Activated CD4-positive, alpha-beta T cell treated with anti-CD3 and anti-CD28 coated beads, Interleukin-2, amount 50 U/mL, for 1 hour (primary cell): Measurements from ENCODE around the gene TREM1.
A peak's percentile ranks its signal among the peaks of the same experiment; 100 is the strongest.
"Not testable (repeated sequence)": the region's sequence is repeated elsewhere in the genome, so short reads cannot be mapped to it uniquely, and the experiment has no call there.

Experiments used
- DNase-seq: peaks from one replicate; pipeline ENCODE4 v3.0.0-alpha.2; 2020

The TREM1 gene

DNA sequence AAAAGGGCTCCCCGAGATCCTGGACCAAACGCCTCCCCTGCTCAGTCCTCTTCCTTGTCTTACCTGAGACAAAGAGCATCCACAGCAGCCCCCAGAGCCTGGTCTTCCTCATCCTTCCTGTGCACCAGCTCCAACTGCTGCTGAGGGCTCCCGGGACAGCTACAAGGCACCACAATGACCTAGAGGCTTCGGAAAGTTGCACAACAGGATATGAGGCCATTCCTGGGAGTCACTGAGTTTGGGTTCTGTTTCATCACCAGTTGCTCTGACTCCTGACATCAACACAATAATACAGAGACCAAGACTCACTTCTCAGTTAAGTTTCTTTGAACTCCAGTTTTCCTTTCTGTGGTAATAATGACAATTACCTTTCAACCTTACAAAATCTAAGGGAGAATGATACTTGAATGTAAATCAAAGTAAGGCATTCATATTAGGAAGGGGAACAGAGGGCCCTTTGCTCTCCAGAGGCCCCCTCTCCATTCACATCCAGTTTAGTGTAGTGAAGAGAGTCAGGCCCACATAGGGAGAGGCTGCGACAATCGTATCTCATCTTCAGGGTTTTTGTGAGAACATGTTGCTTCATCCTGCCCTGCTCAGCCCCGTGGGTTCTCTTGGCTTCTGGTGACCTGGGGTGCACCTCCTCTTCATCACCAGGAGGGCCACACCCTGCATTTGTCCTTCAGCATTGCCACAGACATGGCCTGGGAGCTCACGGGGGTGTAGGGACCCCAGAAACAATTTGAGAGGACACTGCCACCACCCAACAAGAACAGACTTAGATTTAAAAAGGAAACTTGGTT, at the start of gene TREM1:
Gene TREM1, minus strand, starts transcription at position 139 of the 803 bp plus-strand sequence. Its CDS starts 27 bp downstream, at position 112.
- no peak for DNase-seq

DNA sequence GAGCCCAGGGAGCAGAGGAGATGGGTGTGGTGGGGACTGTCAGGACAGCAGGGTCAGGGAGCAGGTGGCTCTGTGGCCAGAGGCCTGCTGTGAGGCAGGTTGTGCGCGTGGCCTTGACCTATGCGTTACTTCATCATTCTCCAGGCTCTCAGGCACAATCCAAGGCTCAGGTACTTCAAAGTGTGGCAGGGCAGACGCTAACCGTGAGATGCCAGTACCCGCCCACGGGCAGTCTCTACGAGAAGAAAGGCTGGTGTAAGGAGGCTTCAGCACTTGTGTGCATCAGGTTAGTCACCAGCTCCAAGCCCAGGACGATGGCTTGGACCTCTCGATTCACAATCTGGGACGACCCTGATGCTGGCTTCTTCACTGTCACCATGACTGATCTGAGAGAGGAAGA, 49.5 kb upstream of the TREM1 start:
- DNase-seq = no peak

DNA sequence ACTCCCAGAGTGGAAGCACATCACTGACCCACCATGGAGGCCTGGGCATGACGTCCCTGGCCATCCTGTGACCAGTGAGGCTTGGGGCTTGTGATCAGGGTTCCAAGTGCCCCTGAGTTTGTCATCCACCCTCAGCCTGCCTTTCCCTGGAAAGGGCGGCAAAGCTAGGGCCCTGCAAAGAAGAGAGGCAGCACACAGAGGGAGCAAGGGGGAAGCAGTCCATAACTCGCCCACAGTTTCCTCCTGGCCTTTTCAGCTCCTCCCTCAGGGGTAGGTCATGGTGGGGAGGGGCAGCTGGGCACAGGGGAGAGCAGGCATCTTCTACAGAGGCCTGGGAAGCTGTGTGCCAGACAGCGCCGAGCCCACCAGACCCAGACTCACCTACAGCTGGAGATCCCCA, 48.8 kb upstream of the TREM1 start, which contains the start of gene NCR2:
Gene NCR2, plus strand, starts transcription at position 313 of the 400 bp plus-strand sequence. CDS start 269 bp downstream, outside the sequence.
- no peak for DNase-seq

DNA sequence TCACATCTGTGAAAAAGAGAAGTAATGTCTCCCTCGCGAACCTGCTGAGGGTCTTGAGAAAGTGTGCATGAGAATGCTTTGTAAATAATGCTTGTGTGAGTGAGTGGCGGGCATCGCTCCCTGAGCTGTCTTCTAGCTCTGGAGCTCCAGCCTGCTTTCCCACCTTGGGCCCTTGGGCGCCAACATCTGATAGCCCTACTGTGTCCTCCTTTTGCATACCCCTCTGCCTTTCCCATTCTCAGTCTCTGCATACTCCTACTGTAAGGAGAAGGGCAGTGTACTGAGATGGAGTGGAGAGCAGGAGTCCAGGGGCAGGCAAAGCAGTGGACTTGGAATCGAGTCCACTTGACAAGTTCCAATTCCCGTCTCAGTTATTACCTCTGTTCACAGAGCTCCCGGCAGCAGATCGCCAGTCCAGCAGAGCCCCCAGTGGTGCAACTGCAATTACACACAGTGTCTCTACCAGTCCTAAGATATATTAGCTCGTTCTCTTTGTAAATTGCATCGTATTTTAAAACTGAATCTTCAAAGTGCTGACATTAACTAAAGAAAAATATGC, 48.1 kb upstream of the TREM1 start:
- DNase-seq = no peak

DNA sequence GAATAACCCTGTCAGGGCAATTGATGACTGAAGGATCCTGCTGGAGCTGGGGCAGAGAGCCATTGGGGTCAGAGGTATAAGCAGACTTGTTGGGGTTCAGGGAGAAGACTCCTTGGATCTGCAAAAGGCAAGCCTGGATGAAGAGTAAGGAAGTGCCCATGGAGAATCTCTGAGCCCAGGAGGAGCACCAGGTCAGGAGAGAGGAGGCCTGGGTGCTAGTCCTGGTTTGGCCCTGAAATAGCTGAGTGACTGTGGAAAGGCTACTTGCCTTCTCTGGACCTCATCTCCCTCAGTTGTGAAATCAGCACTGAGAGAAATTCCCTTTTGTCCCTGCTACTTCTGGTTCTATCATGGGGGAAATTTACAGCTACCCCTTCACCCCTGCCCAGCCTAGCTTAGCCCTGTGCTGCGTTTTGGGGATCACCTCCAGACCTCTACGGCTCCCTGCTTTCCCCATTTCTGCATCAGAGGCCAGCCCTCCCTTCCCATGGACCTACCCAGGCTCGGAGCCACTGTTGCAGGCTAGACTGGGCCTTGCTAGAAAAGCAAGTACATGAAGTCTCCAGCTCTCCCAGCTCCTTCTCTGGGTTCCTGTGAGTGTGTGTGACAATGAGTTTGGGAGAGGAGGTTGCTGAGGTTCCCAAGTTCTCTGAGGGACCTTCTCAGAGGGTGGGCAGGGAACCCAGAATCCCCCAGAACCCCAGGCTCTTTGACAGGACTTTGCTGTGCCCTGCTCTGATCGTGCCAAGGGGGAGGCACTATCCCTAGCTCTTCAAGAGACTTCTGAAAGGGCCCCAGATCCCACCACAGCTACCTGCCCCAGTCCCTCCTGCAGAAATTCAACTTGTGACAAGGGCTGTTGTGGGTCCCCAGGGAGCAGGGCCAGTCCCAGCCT, 46.6 kb upstream of the TREM1 start:
- DNase-seq = no peak

DNA sequence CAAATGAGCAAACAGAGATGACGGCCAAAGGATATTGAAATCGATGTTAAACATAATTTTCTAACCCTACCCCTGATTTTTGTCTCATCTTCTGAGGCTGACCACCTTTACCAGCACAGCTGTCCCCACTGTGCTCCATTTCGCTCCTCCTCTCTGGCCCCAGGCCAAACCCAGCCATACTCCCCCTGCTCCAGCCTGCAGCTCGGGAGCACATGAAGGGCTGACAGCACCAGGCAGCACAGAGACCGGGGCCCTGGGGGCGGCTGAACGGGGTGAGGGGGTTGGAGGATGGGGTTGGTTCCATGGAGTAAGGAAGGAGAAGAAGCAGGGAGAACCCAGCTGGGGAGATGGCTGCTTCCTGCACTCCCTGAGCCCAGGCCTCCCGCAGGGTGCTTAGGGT, 45.8 kb upstream of the TREM1 start:
- no peak for DNase-seq

DNA sequence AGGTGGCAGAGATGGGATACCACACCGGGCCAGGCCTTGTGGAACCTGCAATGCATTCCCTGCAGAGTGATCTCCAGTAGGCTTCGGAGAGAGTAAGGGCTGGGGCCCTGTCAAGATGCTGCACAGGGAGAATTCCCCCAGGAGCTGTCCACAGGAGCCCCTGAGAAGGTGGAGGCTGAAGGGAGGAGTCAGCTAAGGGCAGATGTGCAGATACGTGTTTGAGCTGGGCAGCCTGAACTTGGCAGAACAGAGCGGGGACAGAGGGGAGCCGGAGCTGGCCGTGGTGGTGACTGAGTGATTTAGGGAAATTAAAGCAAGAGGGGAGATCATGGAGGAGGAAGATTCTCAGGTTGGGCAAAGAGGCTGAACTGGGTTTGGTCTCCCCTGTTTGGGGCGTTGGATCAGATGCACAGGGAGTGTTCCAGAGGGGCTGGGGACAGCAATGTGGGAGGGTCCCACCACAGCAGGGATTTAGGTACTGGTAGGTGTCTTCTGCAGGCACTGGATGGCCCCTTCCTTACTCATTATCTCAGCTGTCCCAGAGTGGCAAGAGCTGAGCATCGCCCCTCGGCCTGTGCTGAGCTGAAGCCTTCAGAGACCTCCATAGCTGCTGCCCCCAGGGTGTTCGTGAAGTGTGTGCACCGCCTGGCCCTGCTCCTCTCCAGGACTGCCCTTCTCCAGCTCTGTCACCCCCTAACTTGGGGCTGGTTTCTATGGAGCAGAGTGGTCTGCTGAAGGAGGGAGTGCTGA, 45.1 kb upstream of the TREM1 start:
- DNase-seq = no peak

DNA sequence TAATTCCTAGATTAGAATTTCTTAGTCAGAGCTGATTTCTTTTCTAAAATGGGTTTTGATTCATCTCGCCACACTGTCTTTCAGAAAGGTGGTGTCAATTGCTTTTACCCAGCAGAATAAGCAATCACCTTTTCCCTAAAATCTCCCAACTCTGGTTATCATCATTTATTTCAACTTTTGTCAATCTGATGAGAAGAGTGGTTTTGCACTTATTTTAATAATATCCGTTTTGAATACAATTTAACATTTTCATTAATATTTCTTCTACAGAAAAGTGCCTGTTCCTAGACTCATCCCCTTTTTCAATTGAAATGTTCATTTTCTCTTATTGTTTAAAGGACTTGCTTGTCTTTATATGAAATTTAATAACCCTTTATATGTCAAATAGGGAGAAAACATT, 40.7 kb upstream of the TREM1 start:
- DNase-seq = no peak

DNA sequence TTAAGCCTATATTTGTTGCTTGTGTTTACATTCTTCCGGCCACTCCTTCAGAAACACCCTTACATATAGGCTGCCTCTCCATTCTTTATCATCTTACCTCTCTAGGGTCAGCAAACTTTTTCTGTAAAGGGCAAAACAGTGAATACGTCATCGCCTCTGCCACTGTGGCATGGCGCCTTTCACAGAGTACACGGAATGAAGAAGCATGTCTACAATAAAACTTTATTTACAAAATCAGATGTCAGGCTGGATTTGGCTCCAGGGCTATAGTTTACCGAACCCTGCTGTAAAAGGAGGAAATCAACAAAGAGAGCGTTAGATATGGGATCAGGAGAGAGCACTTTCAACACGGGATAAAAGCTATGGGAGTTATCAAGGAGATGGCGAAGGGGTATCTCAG, 39.6 kb upstream of the TREM1 start:
- no peak for DNase-seq

DNA sequence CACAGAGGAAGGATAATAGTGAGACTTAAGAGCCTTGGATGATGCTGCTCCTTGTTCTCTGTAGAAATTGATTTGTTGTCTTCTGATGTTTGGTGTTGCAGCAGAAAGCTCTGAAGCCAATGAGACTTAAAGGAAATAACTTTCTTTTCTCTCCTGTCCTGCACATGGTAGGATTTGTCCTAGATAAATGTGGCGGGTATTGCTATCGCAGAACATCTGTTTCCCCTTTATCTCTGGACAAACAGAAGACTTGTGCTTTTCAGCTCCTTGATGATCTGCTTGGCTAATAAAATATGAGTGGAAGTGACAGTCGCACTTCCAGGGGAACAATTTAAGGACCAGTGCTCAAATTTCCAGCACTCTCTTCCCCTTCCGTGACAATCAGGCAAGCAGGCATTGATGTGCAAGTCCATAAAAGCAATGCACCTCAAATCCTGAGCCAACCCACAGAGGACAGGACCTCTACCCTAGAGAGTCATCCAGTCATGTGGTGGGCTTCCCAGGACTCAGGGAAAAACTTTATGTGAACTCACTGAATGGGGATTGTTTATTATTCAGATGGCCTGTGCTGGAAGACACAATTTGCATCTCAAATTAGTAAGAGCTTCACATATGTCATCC, 39.1 kb upstream of the TREM1 start:
- DNase-seq = no peak

DNA sequence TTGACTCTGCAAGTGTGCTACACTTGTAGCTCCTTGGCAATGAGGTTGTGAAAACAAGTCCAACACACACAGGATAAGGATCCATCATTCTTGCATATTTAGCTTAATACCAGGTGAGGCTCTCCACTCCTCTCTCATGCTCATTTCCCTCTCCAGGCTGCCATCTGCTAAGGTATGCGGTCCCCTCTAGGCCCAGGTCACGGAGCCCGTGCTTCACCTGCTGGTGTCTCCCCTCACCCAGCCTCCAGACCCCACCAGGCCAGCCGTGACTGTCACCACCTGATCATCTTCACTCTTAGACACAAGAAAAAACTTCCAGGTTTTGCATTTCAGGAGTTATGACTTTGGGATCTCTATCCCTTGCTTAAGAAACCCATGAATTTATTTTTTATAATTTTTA, 34.7 kb upstream of the TREM1 start:
- DNase-seq = no peak

DNA sequence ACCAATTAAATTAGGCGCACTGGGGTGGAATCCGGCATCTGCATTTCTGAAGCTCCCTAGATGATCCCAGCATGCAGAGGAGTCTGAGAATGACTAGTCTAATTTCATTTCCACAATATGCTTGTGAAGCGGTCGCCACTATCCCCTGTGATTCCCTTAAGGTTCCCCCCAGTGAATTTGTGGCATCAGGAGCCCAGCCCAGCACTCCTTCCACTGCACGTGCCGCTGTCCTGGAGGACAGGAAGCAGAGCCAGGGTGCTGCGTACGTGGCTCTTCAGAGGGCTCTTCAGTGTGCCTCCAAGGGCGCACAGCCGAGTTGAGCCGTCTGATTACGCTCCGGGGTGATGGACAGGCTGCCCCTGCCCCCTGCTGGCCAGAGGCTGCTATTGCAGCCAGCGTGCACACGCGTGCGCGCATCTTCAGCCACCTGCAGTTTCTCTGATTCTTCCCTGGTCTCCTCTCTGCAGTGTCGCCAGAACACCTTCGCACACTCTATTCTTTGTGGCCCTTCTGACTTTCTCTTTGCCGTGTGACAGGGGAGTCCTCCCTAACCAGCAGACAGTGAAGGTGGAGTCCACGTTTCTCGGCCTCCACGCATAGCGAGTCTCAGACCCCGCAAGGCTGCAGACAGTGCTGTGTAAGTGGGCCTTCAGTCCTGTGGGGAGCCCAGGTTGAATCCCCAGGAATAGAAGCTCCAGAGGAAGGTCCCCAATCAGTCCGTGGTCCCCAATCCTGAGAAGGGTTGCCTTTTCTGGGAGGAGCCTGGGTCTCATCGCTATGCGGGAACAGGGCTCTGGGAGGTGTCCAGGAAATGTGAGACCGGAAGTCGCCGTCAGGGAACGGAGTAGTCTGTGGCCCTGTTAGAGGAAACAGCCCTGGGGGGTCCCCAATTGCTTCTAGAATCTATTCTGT, 32.4 kb upstream of the TREM1 start:
- peak; percentile 78 for DNase-seq

DNA sequence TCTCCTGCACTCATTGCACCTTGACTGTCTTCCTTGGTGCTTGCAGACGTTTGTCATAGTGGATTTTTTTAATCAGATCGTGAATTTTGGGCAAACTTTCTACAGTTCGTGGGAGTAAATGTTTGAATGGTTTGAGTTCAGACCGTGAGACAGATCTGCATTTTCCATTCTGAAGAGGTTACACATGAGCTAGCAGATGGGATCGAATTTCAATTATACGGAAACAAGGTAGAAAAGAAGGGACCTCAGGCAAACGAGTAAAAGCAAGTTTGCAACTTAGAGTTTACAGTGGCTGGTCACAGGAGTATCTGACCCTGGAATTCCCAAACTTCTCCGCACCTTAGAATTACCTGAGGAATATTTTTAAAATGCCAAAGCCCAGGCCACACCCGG, 31.8 kb upstream of the TREM1 start:
- no peak for DNase-seq

DNA sequence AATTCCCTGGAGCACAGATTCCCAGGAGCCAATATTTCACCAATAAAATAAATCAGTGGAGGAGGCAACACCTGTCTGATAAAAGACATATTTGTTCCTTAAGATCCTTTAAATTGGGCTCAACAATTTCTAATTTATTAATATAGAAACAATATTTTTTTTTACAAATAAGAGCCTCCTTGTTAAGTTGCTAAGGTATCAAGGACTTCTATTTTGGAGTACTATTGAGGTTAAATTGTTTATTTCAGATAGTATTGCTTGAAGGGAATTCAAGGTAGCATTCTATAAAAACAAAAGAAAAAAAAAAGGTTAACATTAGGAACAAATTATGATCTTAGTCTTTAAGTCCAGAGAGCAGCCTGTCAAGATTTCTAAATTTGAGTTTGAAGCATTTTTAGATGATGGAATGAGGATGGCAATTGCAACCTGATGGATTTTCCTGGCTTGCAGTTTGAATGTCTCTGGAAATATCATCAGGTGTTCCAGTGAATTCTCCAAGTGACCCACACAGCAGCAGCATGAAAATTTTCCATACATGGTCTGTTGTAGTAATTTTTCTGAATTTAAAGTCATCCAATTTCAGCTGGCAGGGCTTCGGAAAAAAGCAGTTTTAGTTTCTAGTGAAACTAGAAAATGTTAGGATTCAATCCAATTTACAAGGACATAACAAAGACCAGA, 29.6 kb upstream of the TREM1 start:
- DNase-seq = no peak

DNA sequence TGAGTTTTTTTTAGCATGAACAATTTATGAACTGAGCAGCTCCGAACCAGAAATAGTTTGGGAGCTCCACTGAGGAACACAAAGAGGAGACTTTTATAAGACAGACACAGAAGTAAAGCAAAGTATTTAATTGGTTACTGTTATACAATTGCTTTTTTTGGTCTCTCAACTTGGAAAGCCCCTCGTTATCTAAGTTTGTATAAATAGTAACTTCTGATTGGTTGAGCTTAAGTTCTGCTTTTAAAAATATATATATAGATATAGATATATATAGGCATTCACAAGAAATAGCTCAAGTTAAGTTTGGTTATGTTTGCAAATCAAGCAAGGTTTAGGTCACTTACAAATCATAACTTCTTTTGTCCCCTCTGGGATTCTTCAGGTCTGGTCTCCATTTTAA, 28.7 kb upstream of the TREM1 start:
- no peak for DNase-seq

DNA sequence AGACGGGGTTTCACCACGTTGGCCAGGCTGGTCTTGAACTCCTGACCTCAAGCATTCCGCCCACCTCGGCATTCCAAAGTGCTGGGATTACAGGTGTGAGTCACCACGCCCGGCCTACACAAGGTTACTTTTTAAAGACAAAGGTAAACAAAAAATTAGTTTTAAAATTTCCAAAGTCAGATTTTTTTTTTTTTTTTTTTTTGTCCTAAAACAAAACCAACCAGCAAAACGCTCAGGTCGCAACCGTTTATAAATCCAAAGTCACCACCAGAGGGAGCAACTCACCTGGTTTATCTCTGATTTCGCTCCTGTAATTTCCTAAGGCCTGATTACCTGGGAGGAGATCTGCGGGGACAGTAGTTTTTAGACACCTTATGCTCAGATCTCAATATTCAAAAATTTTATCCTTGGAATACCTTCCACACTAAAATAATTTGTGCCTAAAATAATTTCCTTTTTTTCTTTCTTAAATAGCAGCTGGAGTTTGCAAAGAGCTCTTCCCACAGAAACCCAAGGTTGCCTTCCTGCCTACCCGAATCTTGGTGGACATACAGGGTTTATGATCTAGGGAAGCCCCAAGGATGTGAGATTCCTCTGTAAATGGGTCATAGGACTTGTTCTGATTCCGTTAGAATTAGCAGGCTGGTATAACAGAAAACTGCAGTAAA, 19.8 kb upstream of the TREM1 start:
- DNase-seq = peak; percentile 41

DNA sequence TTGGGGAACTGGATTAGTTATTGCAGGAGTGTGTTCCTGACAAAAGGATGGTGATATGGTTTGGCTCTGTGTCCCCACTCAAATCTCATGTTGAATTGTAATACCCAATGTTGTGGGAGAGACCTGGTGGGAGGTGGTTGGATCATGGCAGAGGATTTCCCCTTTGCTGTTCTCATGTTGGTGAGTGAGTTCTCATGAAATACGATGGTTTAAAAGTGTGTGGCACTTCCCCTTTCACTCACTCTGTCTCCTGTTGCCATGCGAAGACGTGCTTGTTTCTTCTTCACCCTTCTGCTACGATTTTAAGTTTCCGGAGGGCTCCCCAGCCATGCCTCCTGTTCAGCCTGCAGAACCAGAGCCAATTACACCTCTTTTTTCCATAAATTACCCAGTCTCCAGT, 16.2 kb upstream of the TREM1 start:
- no peak for DNase-seq

DNA sequence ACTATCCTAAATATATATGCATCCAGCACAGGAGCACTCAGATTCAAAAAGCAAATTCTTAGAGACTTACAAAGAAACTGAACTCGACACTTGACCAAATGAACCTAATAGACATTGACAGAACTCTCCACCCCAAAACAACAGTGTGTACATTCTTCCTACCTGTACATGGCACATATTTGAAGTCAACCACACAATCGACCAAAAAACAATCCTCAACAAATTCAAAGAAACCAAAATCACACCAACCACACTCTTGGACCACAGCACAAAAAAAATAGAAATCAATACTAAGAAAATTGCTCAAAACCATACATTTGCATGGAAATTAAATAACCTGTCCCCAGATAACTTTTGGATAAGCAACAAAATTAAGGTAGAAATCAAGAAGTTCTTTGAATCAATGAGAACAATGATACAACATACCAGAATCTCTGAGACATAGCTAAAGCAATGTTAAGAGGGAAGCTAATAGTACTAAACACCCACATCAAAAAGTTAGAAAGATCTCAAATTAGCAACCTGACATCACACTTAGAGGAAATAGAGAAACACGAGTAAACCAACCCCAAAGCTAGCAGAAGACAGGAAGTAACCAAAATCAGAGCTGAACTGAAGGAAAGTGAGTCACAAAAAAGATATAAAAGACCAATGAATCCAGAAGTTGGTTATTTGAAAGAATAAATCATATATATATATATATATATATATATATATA, 12.5 kb upstream of the TREM1 start:
- DNase-seq = no peak

DNA sequence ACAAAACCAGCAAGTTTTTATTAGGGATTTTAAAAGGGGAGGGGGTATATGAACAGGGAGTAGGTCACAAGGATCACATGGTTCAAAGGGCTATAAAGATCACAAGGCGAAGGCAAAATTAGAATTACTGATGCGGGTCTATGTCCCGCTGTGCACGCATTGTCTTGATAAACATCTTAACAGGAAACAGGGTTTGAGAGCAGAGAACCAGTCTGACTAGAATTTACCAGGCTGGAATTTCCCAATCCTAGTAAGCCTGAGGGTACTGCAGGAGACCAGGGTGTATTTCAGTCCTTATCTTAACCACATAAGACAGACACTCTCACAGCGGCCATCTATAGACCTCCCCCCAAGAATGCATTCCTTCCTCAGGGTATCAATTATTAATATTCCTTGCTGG, 10.8 kb upstream of the TREM1 start:
- not testable (repeated sequence) for DNase-seq
